ENCODE measurements around the gene RBM33.

The RBM33 gene

GRCh38 chr7:155731380-155731779, 86.9 kb downstream of the RBM33 start:
- DNase-seq = no peak

- no peak for DNase-seq
Observed at GRCh38 chr7:155731871-155732270, 87.4 kb downstream of the RBM33 start.

GRCh38 chr7:155732286-155732685, 87.8 kb downstream of the RBM33 start:
- no peak for DNase-seq

- no peak for DNase-seq
Observed at GRCh38 chr7:155733582-155734444, 89.4 kb downstream of the RBM33 start.

- no peak for DNase-seq
Observed at GRCh38 chr7:155734445-155734809, 90.0 kb downstream of the RBM33 start.

- no peak for DNase-seq
Observed at GRCh38 chr7:155735442-155736115, 91.1 kb downstream of the RBM33 start.

GRCh38 chr7:155737590-155737989, 93.1 kb downstream of the RBM33 start:
- DNase-seq = no peak

GRCh38 chr7:155738104-155738503, 93.6 kb downstream of the RBM33 start:
- DNase-seq = no peak

- no peak for DNase-seq
Observed at GRCh38 chr7:155738652-155739537, 94.4 kb downstream of the RBM33 start.

- no peak for DNase-seq
Observed at GRCh38 chr7:155739538-155740143, 95.2 kb downstream of the RBM33 start.

GRCh38 chr7:155741082-155741481, 96.6 kb downstream of the RBM33 start:
- DNase-seq = no peak

GRCh38 chr7:155741805-155742204, 97.3 kb downstream of the RBM33 start:
- DNase-seq = no peak

GRCh38 chr7:155743177-155743576, 98.7 kb downstream of the RBM33 start:
- no peak for DNase-seq

- DNase-seq = no peak
Observed at GRCh38 chr7:155744971-155745683, 100.7 kb downstream of the RBM33 start.

GRCh38 chr7:155745737-155746136, 101.3 kb downstream of the RBM33 start:
- DNase-seq = no peak

GRCh38 chr7:155746188-155746587, 101.7 kb downstream of the RBM33 start:
- no peak for DNase-seq

- no peak for DNase-seq
Observed at GRCh38 chr7:155747209-155747608, 102.7 kb downstream of the RBM33 start.

- DNase-seq = no peak
Observed at GRCh38 chr7:155749578-155749977, 105.1 kb downstream of the RBM33 start.

GRCh38 chr7:155750255-155751125, 106.0 kb downstream of the RBM33 start:
- DNase-seq = no peak

GRCh38 chr7:155751409-155751808, 106.9 kb downstream of the RBM33 start:
- no peak for DNase-seq

GRCh38 chr7:155752756-155753445, 108.4 kb downstream of the RBM33 start:
- DNase-seq = no peak

Measured in KG1 (cell line).